Kidney (tissue), 14 donors: ENCODE measurements around the gene DENND2A. TPM values are rescaled to one million over a fixed set of nuclear protein-coding genes. Genes with fewer than 3 reads are reported as not detected.

Experiments
- DNase-seq, 5 donors: peaks; one replicate each; pipeline ENCODE4 v3.0.0-alpha.2; 2013 to 2020
- FAIRE-seq: peaks from 2 replicates; lab custom pipeline; 2012; peaks lifted over from hg19 to GRCh38; lab: Jason Lieb, UNC
- H3K27ac ChIP-seq, 2 donors: one replicate each; pipeline ENCODE4 v1.7.0; 2013; ENCODE audit warnings: low read depth in 2 of 2, low read length in 2 of 2, inconsistent platforms in 1 of 2
- H3K27me3 ChIP-seq: one replicate; pipeline ENCODE4 v1.7.1; 2013; ENCODE audit warnings: low read length, inconsistent platforms; ENCODE audit not compliant: control insufficient read depth, insufficient read depth
- H3K36me3 ChIP-seq, 3 donors: one replicate each; pipeline versions ENCODE4 v1.7.0 to v1.7.1; 2013; ENCODE audit warnings: low read length in 3 of 3, control low read depth in 1 of 3, inconsistent platforms in 1 of 3; ENCODE audit not compliant: insufficient read depth in 3 of 3, control insufficient read depth in 2 of 3
- H3K4me1 ChIP-seq, 3 donors: one replicate each; pipeline versions ENCODE4 v1.7.0 to v1.7.1; 2013; ENCODE audit warnings: low read length in 3 of 3, inconsistent platforms in 1 of 3, low read depth in 1 of 3; ENCODE audit not compliant: control insufficient read depth in 2 of 3, insufficient read depth in 2 of 3
- H3K4me3 ChIP-seq, 3 donors: one replicate each; pipeline versions ENCODE4 v1.7.0 to v1.8.1; 2013; ENCODE audit warnings: low read length in 3 of 3, control low read depth in 1 of 3, inconsistent platforms in 1 of 3
- H3K9ac ChIP-seq, 3 donors: one replicate each; pipeline versions ENCODE4 v1.7.0 to v1.7.1; 2013; ENCODE audit warnings: low read length in 3 of 3, control low read depth in 1 of 3, inconsistent platforms in 1 of 3
- H3K9me3 ChIP-seq, 3 donors: one replicate each; pipeline versions ENCODE4 v1.7.0 to v1.7.1; 2013; ENCODE audit warnings: low read length in 3 of 3, control low read depth in 1 of 3, inconsistent platforms in 1 of 3; ENCODE audit not compliant: control insufficient read depth in 2 of 3, insufficient read depth in 1 of 3
- CTCF ChIP-seq: IDR thresholded peaks from 3 replicates; pipeline ENCODE4 v1.5.1; 2012; ENCODE audit warnings: mild to moderate bottlenecking, moderate library complexity, borderline replicate concordance; ENCODE audit not compliant: insufficient read depth; ENCODE audit errors: extremely low read depth
- intact Hi-C: fragments of 100-400 bp; cut with DNase I; formaldehyde crosslinking; loops from one replicate; pipeline ENCODE4 v1.11.1; 2022
- polyA plus RNA-seq: library from polyadenylated mRNA; stranded (reverse); fragments of 350-450 nt; fragmentation: Illumina TruSeq; extraction: RNeasy Lipid Tissue Mini Kit (QIAGEN cat#74804); gene quantifications from one replicate; pipeline ENCODE4 v1.2.3, GENCODE V29; 2014; ENCODE audit warnings: low read depth, low replicate concordance; ENCODE audit not compliant: insufficient read depth
- total RNA-seq: library from RNA; stranded (reverse); fragmentation: NEBNext Ultra II Directional; extraction: Animal tissue kit (Norgen Biotek cat#: 25700); gene quantifications from one replicate; pipeline ENCODE4 v1.2.1, GENCODE V29; 2021
- donor health status: control.
- donor health status: control.
- donor health status: control.
- donor health status: control.
- donor health status: control.
- donor health status: DM: yes; HTN: yes; CAD: no.
- donor health status: Normal renal cell carcinoma (clear cell type).

DENND2A gene
- total and polyA plus RNA-seq, 2 donors from 2014 or later, result 6.5 to 18.0 TPM

- intact Hi-C loops, result no loop called here
- H3K4me1 ChIP-seq, result peaks cover 2 to 8% (median 5%) of the 10 kb centered on the region in 3 donors
- no peak for TF ChIP-seq CTCF
- peak overlapping the region in 1 of 3 donors; percentile 51 for H3K4me3 ChIP-seq
- no peaks in the 10 kb centered on the region for H3K9me3 ChIP-seq
- peak overlapping the region in 1 of 3 donors; percentile 68 for H3K9ac ChIP-seq
- DNase-seq, result no peak
- no peak overlapping the region for H3K27ac ChIP-seq
- no peaks in the 10 kb centered on the region for H3K27me3 ChIP-seq
- no peaks in the 10 kb centered on the region for H3K36me3 ChIP-seq
- FAIRE-seq, result no peak
Measured at GRCh38 chr7:140655511-140656408, 15.1 kb upstream of the DENND2A start.

DNA sequence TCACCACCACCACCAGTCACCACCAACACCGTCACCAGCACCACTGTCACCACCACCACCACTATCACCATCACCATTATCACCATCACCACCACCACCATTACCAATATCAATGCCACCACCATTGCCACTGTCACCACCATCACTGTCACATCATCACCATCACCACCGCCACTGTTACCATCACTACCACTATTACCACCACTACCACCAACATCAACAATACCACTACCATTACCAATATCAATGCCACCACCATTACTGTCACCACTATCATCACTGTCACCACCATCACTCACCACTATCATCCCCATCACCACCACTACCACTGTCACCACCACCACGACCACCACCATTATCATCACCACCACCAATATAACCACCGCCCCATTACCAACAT lies 14.0 kb upstream of the DENND2A start:
- intact Hi-C loops, result loop anchor here (5.0 kb wide), 1 partner anchor 137 kb away; no protein-coding TSS in a partner anchor
- FAIRE-seq, result no peak
- no peak for TF ChIP-seq CTCF
- Histone ChIP-seq H3K4me3 (no peak overlapping the region), H3K27ac (no peak overlapping the region), H3K36me3 (no peaks in the 10 kb centered on the region), H3K9me3 (no peaks in the 10 kb centered on the region), H3K27me3 (no peaks in the 10 kb centered on the region), H3K9ac (no peak overlapping the region), H3K4me1 (peaks cover 2 to 8% (median 5%) of the 10 kb centered on the region in 3 donors)
- no peak for DNase-seq

GRCh38 chr7:140654109-140654387 lies 13.4 kb upstream of the DENND2A start:
- Histone ChIP-seq H3K4me3 (no peak overlapping the region), H3K27ac (no peak overlapping the region), H3K9me3 (no peaks in the 10 kb centered on the region), H3K27me3 (no peaks in the 10 kb centered on the region), H3K36me3 (no peaks in the 10 kb centered on the region), H3K4me1 (peaks cover 2 to 8% (median 5%) of the 10 kb centered on the region in 3 donors), H3K9ac (no peak overlapping the region)
- DNase-seq (no peak), FAIRE-seq (no peak)
- intact Hi-C loops, result loop anchor here (5.0 kb wide), 1 partner anchor 137 kb away; no protein-coding TSS in a partner anchor
- no peak for TF ChIP-seq CTCF
